IPS-15b (cell line): ENCODE measurements around the gene CCDC27.
A peak's percentile ranks its signal among the peaks of the same experiment; 100 is the strongest.
"Not testable (repeated sequence)": the region's sequence is repeated elsewhere in the genome, so short reads cannot be mapped to it uniquely, and the experiment has no call there.

ENCODE experiments used
- H3K27me3 ChIP-seq: one replicate; pipeline ENCODE4 v1.6.1; 2013; ENCODE audit warnings: low read length; ENCODE audit not compliant: control insufficient read depth, insufficient read depth
- H3K36me3 ChIP-seq: one replicate; pipeline ENCODE4 v1.6.1; 2013; ENCODE audit warnings: low read length; ENCODE audit not compliant: control insufficient read depth, insufficient read depth
- H3K4me1 ChIP-seq: one replicate; pipeline ENCODE4 v1.6.1; 2013; ENCODE audit warnings: mild to moderate bottlenecking, low read length; ENCODE audit not compliant: control insufficient read depth, insufficient read depth
- H3K4me3 ChIP-seq: one replicate; pipeline ENCODE4 v1.5.1; 2013; ENCODE audit warnings: low read depth, low read length
- H3K9ac ChIP-seq: one replicate; pipeline ENCODE4 v1.6.1; 2013; ENCODE audit warnings: low read depth, mild to moderate bottlenecking, low read length
- H3K9me3 ChIP-seq: one replicate; pipeline ENCODE4 v1.6.1; 2013; ENCODE audit warnings: mild to moderate bottlenecking, low read length; ENCODE audit not compliant: control insufficient read depth, insufficient read depth

The CCDC27 gene

DNA sequence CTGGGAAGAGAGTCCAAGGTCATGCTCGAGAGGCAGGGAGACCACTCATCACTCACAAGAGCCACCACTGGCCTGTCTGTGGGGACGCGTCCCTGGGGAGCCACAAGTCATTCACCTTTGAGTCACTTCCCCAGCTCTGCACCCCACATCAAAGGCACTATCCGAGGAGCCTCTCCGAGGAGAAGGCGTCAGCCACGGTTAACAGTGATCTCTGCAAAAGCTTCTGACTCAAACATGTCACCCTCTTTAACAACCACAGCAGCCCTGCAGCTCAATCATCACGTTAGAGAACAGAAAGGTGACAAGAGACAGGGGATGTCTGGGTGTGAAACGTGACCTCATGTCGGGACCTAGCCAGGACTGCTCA, 35.1 kb downstream of the CCDC27 start:
- Histone ChIP-seq H3K4me1 (peaks cover 3% of the 10 kb centered on the region), H3K36me3 (peaks cover 46% of the 10 kb centered on the region), H3K9ac (no peak overlapping the region), H3K27me3 (no peaks in the 10 kb centered on the region), H3K4me3 (no peak overlapping the region), H3K9me3 (no peaks in the 10 kb centered on the region)

DNA sequence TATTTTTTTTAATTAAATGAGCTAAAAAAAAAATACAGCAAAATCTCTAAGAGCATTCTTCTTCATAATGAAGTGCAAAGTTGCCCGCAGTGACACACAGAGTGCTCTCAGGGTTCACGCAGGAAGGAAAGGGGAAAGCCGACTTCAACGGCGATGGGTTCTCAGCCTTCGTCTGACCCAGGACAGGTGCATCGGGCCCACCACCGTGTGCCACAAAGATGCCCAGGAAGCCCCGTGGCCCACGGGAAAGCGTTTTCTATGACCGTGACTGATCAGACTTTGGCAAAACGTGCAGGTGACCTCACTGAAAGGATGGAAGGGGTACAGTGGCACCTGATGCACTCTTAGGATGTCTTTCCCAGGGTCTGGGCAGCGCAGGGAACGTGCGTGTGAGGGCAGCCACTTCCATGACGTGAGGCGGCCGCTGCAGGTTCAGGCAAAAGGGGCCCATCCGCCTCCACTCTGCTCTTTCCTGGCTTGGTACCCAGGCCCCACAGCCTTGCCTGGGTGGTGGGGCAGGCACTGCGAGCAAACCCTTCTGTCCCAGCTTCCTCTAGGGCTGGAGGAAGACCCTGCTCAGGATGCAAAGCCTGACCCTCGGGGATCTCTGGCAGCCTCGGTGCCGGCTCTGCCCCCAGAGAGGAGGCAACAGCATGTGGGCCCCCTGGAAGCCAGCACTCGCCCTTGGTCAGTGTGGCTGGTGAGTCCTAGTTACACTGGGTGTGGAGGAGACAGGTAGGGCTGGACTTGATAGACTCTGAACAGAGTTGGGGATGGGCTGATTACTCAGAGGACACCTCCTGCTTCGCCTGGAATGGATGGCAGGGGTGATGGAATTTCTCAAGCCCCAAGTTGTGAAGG, 35.7 kb downstream of the CCDC27 start:
- no peaks in the 10 kb centered on the region for H3K9me3 ChIP-seq
- H3K4me1 ChIP-seq: peaks cover 7% of the 10 kb centered on the region
- H3K27me3 ChIP-seq: no peaks in the 10 kb centered on the region
- peak overlapping the region; percentile 54 for H3K9ac ChIP-seq
- H3K4me3 ChIP-seq: no peak overlapping the region
- peaks cover 40% of the 10 kb centered on the region for H3K36me3 ChIP-seq

DNA sequence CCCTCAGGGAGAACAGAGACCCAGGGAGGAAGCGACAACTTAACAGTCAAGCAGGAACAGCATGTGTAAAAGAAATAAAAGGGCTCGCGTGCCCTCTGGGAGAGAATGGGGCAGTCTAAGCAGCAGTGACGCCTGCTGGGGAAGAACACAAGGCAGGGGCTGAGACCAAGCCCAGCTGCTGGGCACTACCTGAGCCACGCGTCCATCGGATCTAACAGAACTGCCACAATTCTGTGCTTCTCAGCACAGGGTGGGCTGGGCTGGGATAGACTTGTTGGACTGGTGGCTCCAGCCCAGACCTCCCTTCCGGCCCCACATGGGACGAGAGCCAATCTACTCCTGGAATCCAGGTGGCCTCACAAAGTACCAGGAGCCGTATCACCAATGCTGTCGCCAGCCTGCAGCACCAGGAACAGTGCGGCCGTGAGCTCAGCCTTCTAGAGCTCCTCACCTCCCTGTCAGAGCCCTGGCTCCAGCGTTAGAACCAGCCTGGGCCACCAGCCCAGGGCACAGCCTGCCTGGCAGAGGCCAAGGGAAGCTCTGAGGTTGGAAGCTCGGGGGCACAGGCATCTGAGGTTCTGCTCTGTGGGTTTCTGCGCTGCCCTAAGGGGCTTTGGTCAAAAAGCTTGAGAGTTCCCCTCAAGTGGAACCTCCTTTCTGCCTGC, 36.6 kb downstream of the CCDC27 start:
- peaks cover 34% of the 10 kb centered on the region for H3K36me3 ChIP-seq
- no peaks in the 10 kb centered on the region for H3K27me3 ChIP-seq
- no peak overlapping the region for H3K4me3 ChIP-seq
- H3K4me1 ChIP-seq: peaks cover 7% of the 10 kb centered on the region
- peak overlapping the region; percentile 54 for H3K9ac ChIP-seq
- no peaks in the 10 kb centered on the region for H3K9me3 ChIP-seq

DNA sequence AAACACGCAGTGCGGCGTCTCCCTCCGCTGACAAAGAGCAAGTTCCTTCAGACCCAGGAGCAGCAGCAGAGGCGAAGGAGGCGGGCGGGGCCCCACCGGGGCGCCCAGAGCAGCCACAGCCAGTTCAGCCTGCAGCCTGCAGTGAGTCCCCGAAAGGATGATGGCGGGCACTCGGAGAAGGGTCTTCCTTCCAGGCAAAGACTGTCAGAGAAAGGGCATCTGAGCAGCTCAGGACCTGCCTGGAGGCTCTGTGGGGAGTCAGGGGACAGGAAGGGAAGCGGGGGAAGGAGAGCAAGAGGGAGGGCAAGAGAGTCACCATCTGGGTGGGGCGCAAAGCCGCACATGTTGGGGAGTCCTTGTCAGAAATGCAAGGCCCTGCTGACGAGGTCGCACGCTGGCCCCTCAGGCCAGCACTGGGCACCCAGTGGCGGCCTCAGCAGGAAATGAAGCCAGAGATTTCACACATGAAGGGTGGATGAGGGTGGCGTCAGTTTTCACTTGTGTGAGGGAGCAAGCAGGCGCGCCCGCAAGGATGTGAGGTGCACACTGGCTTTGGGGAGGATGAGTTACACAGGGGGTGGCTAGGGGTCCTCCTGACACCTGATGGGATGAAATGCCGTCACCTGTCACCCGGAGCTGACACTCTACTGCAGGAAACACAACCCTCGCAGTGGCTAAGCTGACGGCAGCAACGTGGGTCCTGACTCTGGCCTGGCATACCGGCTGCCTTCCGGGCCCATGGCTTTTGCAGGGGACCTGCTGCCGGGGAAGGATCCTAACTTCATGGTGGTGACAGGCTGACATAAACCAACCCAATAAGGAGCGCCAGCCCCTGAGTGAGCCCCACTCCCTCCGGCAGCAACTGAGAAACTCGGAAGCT, 37.4 kb downstream of the CCDC27 start:
- peak overlapping the region; percentile 65 for H3K9ac ChIP-seq

DNA sequence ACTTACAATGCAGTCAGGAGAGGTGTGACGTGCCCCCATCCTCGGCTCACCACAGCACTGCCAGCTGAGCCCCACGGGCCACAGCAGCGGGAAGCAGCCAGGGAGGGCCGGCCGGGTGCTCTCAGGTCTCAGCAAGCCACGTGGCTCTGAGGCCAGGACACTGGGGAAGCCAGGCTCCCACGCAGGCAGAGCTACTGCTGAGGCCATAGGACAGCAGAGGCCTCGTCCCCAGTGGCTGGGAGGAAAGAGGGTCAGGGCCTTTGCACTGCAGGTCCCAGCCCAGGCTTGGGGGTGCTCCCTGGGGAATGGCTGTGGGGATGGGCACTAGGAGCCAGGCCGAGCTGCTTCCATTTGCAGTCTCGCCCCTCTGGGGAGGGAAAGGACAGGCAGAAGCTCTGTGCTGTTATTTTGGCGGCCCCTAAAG, 38.3 kb downstream of the CCDC27 start:
- Histone ChIP-seq H3K9ac (peak overlapping the region; percentile 65), H3K36me3 (peaks cover 21% of the 10 kb centered on the region), H3K27me3 (no peaks in the 10 kb centered on the region), H3K9me3 (no peaks in the 10 kb centered on the region), H3K4me3 (no peak overlapping the region), H3K4me1 (peaks cover 9% of the 10 kb centered on the region)

More for the DNA sequence above, 37.4 kb downstream of the CCDC27 start:
- peaks cover 26% of the 10 kb centered on the region for H3K36me3 ChIP-seq
- H3K4me3 ChIP-seq: no peak overlapping the region
- no peaks in the 10 kb centered on the region for H3K27me3 ChIP-seq
- H3K9me3 ChIP-seq: no peaks in the 10 kb centered on the region
- peaks cover 9% of the 10 kb centered on the region for H3K4me1 ChIP-seq

DNA sequence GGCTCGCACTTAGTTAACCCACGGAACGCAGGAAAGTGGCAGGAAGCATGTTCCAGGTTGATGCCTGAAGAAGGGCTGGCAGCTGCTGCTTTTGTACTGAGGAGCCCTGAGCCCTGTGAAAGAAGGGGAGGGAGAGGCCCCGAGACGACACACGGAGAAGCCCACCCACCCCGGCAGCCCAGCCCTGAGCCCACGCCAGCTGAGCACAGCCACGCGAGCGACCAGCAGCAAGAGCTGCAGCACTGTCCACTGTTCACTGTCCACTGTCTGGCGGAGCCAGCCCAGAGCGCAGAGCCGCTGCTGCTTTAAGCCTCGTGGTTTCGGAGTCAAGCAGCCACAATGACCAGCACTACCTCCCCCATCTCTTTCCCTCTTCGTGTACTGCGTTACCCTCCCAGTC, 38.7 kb downstream of the CCDC27 start:
- H3K4me3 ChIP-seq: no peak overlapping the region
- H3K27me3 ChIP-seq: no peaks in the 10 kb centered on the region
- H3K4me1 ChIP-seq: peaks cover 9% of the 10 kb centered on the region
- H3K9ac ChIP-seq: peak overlapping the region; percentile 4
- peaks cover 21% of the 10 kb centered on the region for H3K36me3 ChIP-seq
- no peaks in the 10 kb centered on the region for H3K9me3 ChIP-seq

DNA sequence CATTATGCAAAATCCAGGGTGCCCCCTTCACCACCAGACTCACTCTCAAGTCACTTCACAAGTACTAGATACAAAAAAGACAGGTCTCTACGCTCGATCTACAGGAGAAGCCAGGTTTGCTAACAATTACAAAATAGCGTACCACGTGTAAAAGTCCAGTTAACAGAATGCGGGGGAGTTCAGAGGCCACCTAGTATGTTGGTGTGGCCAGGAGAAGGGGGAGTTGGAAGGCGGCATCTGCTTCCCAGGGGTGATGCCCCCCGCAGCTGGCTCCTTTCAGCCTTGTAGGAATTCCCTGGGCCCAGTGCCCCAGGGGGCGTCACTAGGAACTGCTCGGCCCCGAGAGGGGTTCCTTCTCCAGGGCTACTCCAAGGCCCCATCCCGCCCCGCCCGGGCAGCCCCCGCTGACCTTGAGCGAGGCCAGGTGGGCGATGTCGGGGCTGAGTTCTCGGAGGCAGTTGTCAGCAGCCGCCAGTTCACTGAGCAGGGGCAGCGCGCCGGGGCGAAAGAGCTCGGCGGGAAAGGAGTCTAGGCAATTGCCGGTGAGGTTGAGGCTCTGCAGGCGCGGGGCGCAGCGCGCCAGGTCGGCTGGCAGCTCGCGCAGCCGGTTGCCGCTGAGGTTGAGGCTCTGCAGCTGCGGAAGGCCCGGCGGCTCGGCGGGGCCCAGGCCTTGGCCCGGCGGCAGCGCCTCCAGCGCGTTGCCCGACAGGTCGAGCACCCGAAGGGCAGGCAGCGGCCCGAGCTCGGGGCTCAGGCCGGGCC, 43.4 kb downstream of the CCDC27 start:
- Histone ChIP-seq H3K4me3 (peak overlapping the region; percentile 89), H3K9me3 (no peaks in the 10 kb centered on the region), H3K36me3 (peaks cover 3% of the 10 kb centered on the region), H3K4me1 (peaks cover 6% of the 10 kb centered on the region), H3K27me3 (no peaks in the 10 kb centered on the region), H3K9ac (peak overlapping the region; percentile 70)

DNA sequence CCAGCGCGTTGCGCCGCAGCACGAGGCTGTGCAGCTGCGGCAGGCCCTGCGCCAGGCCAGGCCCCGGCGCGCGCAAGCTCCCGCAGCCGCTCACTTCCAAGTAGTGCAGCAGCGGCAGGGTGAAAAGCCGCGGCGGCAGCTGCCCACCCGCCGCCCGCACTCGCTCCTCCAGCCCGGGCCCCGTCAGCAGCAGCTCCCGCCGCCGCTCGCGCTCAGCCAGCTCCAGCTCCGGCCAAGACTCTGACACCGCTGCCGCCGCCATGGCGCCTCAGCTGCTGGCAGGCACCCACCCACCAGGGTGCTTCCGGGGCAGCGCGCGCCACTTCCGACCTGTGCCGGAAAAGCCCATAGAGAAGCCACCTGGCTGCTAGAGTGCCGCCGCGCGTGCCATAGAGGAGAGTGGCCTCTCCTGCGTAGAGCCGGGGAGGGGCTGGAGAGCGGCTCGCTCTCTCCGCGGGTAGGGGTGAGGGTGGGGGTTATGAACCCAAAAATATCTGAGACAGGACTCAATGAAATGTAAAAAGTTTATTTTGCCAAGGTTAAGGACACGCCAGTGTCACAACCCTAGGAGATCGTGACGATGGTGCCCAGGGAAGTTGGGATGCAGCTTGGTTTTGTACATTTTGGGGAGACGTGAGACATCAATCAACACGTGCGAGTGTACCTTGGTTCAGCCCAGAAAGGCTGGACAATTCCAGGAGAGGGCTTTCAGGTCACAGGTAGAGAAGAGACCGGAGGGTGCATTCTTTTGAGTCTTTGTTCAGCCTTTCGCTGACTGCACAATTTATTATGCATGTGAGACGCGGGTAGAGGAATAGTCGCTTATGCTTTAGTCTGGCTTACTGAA, 44.2 kb downstream of the CCDC27 start, which contains the start of gene LRRC47:
Gene LRRC47, minus strand, starts transcription at position 284 of the 847 bp plus-strand sequence. Its CDS starts 22 bp downstream, at position 262.
- H3K4me1 ChIP-seq: peaks cover 6% of the 10 kb centered on the region
- H3K9ac ChIP-seq: peak within 1 kb of the TSS; percentile 79
- no peaks in the 10 kb centered on the region for H3K9me3 ChIP-seq
- peak within 1 kb of the TSS; percentile 89 for H3K4me3 ChIP-seq
- no peaks in the 10 kb centered on the region for H3K27me3 ChIP-seq
- no peaks in the 10 kb centered on the region for H3K36me3 ChIP-seq

DNA sequence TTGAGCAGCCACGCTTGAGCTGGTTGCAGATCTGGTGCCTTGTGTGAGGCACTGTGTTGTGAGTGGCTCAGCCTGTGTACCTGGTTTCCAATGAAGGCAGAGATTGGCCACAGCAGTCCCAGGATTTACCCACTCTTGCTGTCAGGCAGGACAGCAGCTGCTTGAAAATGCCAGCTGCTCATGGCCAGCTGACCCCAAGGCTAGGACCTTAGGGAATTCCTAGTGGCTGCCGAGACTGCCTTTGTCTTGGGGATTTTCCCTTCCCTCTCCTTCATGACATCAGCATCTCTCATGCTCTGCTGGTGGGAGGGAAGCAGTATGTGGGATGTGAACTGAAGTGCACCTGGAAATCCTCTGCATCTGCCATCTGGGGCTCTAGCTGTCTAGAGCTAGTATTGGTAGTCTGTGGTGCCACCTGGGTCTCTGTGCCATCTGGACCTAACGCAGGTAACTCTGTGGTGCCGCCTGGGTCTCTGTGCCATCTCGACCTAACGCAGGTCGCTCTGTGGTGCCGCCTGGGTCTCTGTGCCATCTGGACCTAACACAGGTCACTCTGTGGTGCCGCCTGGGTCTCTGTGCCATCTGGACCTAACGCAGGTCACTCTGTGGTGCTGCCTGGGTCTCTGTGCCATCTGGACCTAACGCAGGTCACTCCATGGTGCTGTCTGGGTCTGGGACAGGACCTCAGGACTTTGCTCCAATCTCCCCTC, 47.9 kb downstream of the CCDC27 start:
- H3K27me3 ChIP-seq: no peaks in the 10 kb centered on the region
- no peaks in the 10 kb centered on the region for H3K36me3 ChIP-seq
- no peaks in the 10 kb centered on the region for H3K4me1 ChIP-seq
- no peak overlapping the region for H3K4me3 ChIP-seq
- H3K9me3 ChIP-seq: no peaks in the 10 kb centered on the region
- H3K9ac ChIP-seq: no peak overlapping the region

DNA sequence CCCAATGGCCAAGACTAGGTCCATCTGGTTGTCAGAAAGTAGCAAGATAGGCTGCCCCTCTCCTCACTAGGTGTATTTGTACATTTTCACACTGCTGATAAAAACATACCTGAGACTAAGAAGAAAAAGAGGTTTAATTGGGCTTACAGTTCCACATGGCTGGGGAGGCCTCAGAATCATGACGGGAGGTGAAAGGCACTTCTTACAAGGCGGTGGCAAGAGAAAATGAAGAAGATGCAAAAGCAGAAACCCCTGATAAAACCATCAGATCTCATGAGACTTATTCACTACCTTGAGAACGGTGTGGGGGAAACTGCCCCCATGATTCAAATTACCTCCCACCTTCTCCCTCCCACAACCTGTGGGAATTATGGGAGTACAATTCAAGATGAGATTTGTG, 48.5 kb downstream of the CCDC27 start:
- not testable (repeated sequence) for H3K9ac ChIP-seq, H3K4me1 ChIP-seq, H3K4me3 ChIP-seq, H3K9me3 ChIP-seq, H3K36me3 ChIP-seq, H3K27me3 ChIP-seq
